A673 (cell line): ENCODE results near the gene PHETA2. TPM values are rescaled to one million over a fixed set of nuclear protein-coding genes. Genes with fewer than 3 reads are reported as not detected.

ENCODE experiments used
- BruUV-seq: library from RNA; stranded (reverse); fragments of 400-500 nt; replicated peaks from 2 replicates; lab custom pipeline; 2021; lab: Mats Ljungman, UMichigan
- CTCF ChIA-PET: fragments of 300-600 bp; sonication (Branson Sonifier 250); formaldehyde crosslinking; loops from one replicate; lab custom pipeline; 2022; ENCODE audit warnings: antibody characterized with exemption; lab: Charles Lee
- POLR2A ChIA-PET: fragments of 300-600 bp; sonication (Branson Sonifier 250); formaldehyde crosslinking; loops from one replicate; lab custom pipeline; 2022; ENCODE audit warnings: antibody characterized with exemption; ENCODE audit not compliant: low non-redundant PET; lab: Charles Lee
- DNase-seq: peaks from one replicate; pipeline ENCODE4 v3.0.0-alpha.2; 2015; ENCODE audit warnings: low spot score
- H3K27ac ChIP-seq: fragments of 200-600 bp; sonication (generic); 2 replicates; pipeline ENCODE4 v1.5.1; 2016; ENCODE audit warnings: mixed run types, low read depth, mild to moderate bottlenecking, mixed read lengths, antibody characterized with exemption, low read length; ENCODE audit not compliant: poor library complexity, severe bottlenecking
- H3K27me3 ChIP-seq: fragments of 200-600 bp; sonication (generic); replicated peaks from 2 replicates; pipeline ENCODE4 v1.6.1; 2017; ENCODE audit warnings: mixed run types, low read depth, mild to moderate bottlenecking, mixed read lengths, antibody characterized with exemption, low read length; ENCODE audit not compliant: insufficient read depth, poor library complexity
- H3K36me3 ChIP-seq: fragments of 200-600 bp; sonication (generic); 2 replicates; pipeline ENCODE4 v1.6.1; 2016; ENCODE audit warnings: mixed run types, mild to moderate bottlenecking, mixed read lengths, antibody characterized with exemption, low read length; ENCODE audit not compliant: insufficient read depth, poor library complexity, severe bottlenecking
- H3K4me1 ChIP-seq: fragments of 200-600 bp; sonication (generic); 2 replicates; pipeline ENCODE4 v1.6.1; 2017; ENCODE audit warnings: mixed run types, mild to moderate bottlenecking, mixed read lengths, antibody characterized with exemption, low read length; ENCODE audit not compliant: insufficient read depth, poor library complexity, severe bottlenecking
- H3K4me3 ChIP-seq: fragments of 200-600 bp; sonication (generic); 2 replicates; pipeline ENCODE4 v1.5.1; 2016; ENCODE audit warnings: low read depth, mixed run types, mild to moderate bottlenecking, mixed read lengths, low read length; ENCODE audit not compliant: poor library complexity, severe bottlenecking
- H3K9me3 ChIP-seq: fragments of 200-600 bp; sonication (generic); 2 replicates; pipeline ENCODE4 v1.6.1; 2016; ENCODE audit warnings: mixed run types, low read depth, mild to moderate bottlenecking, mixed read lengths, antibody characterized with exemption, low read length; ENCODE audit not compliant: poor library complexity, severe bottlenecking
- CTCF ChIP-seq: fragments of 300-800, 200-600 bp; sonication (generic); conservative IDR thresholded peaks from 2 replicates; pipeline ENCODE4 v1.5.1; 2017; ENCODE audit warnings: low read depth, mild to moderate bottlenecking, antibody characterized with exemption, low read length, moderate library complexity, mixed read lengths
- EZH2 ChIP-seq: fragments of 200-600 bp; sonication (generic); IDR thresholded peaks from 2 replicates; pipeline ENCODE4 v1.6.1; 2017; ENCODE audit warnings: borderline replicate concordance, low read depth, mild to moderate bottlenecking, mixed read lengths, antibody characterized with exemption, low read length; ENCODE audit not compliant: poor library complexity, severe bottlenecking
- intact Hi-C: fragments of 100-400 bp; cut with micrococcal nuclease; formaldehyde crosslinking; loops from one replicate; pipeline ENCODE4 v1.10.0; 2022; ENCODE audit not compliant: unreplicated experiment
- total RNA-seq: library from RNA; stranded (reverse); gene quantifications from 2 replicates; pipeline ENCODE4 v1.2.3, GENCODE V29; 2021

PHETA2 gene
- total RNA-seq, 1 experiment from 2014 or later = 0.97 TPM

- H3K27me3 ChIP-seq = no peaks in the 10 kb centered on the region
- no peak overlapping the region for H3K4me3 ChIP-seq
- DNase-seq = no peak
- intact Hi-C loops = no loop called here
- no peaks in the 10 kb centered on the region for H3K4me1 ChIP-seq
- CTCF ChIA-PET = no interaction called here
- H3K9me3 ChIP-seq = peaks cover 9% of the 10 kb centered on the region
- H3K36me3 ChIP-seq = no peaks in the 10 kb centered on the region
- POLR2A ChIA-PET = interaction anchor here (0.6 kb wide), 1 partner anchor 9 kb away, joined by 3 read pairs; no protein-coding TSS in a partner anchor
- no peak for TF ChIP-seq CTCF
- TF ChIP-seq EZH2 = no peak
- no peak overlapping the region for H3K27ac ChIP-seq
- no TSS peak for BruUV-seq
Observed at GRCh38 chr22:42033263-42034181, 40.5 kb upstream of the PHETA2 start.

GRCh38 chr22:42035256-42035655 is 38.8 kb upstream of the PHETA2 start:
- DNase-seq = no peak
- no TSS peak for BruUV-seq
- Histone ChIP-seq H3K36me3 (no peaks in the 10 kb centered on the region), H3K9me3 (peaks cover 9% of the 10 kb centered on the region), H3K27ac (no peak overlapping the region), H3K4me3 (no peak overlapping the region), H3K4me1 (no peaks in the 10 kb centered on the region), H3K27me3 (no peaks in the 10 kb centered on the region)
- CTCF ChIA-PET = no interaction called here
- intact Hi-C loops = no loop called here
- POLR2A ChIA-PET = interaction anchor here (0.6 kb wide), 1 partner anchor 81 kb away, joined by 4 read pairs; no protein-coding TSS in a partner anchor
- TF ChIP-seq CTCF = no peak
- no peak for TF ChIP-seq EZH2

- no peak for DNase-seq
- Histone ChIP-seq H3K4me3 (no peak overlapping the region), H3K4me1 (no peaks in the 10 kb centered on the region), H3K36me3 (no peaks in the 10 kb centered on the region), H3K9me3 (peaks cover 13% of the 10 kb centered on the region), H3K27me3 (no peaks in the 10 kb centered on the region), H3K27ac (no peak overlapping the region)
- no peak for TF ChIP-seq EZH2
- intact Hi-C loops = no loop called here
- ChIA-PET CTCF (no interaction called here), POLR2A (no interaction called here)
- BruUV-seq = no TSS peak
Observed at GRCh38 chr22:42039271-42039670, 34.8 kb upstream of the PHETA2 start.

- ChIA-PET POLR2A (interaction anchor here (0.6 to 0.7 kb wide), 2 partner anchors 192 to 485 kb away, joined by 10 to 13 read pairs; no protein-coding TSS in a partner anchor), CTCF (no interaction called here)
- H3K4me1 ChIP-seq = no peaks in the 10 kb centered on the region
- intact Hi-C loops = no loop called here
- peaks cover 13% of the 10 kb centered on the region for H3K9me3 ChIP-seq
- TF ChIP-seq CTCF (no peak), EZH2 (no peak)
- H3K27ac ChIP-seq = no peak overlapping the region
- H3K36me3 ChIP-seq = no peaks in the 10 kb centered on the region
- H3K27me3 ChIP-seq = no peaks in the 10 kb centered on the region
- no peak for DNase-seq
- H3K4me3 ChIP-seq = no peak overlapping the region
- no TSS peak for BruUV-seq
Observed at GRCh38 chr22:42041784-42042183, 32.3 kb upstream of the PHETA2 start.
